Transverse colon (tissue), 3 donors: ENCODE data around the gene UBE2E2.

Experiments
- CTCF ChIP-seq, 5 experiments: fragments of 200-600 bp in 3 of 5; fragments of 450-650 bp in 2 of 5; sonication (generic) in 3 of 5; IDR thresholded peaks; 1 replicate in 2 of 5; 2 replicates in 3 of 5; pipeline ENCODE4 v1.5.1; 2016 to 2017; ENCODE audit warnings: antibody characterized with exemption in 5 of 5, inconsistent platforms in 3 of 5, mild to moderate bottlenecking in 2 of 5, moderate library complexity in 1 of 5
- EP300 ChIP-seq: sonication (generic); formaldehyde crosslinking; IDR thresholded peaks from one replicate; pipeline ENCODE4 v1.6.1; 2017; ENCODE audit warnings: antibody characterized with exemption, low read depth

GRCh38 chr3:23607184-23607847, 404.2 kb downstream of the UBE2E2 start:
- no peak for TF ChIP-seq EP300
- no peak for TF ChIP-seq CTCF (IDR thresholded peaks at IDR 0.05)
